GM12892 (cell line): ENCODE measurements around the gene CPA2.
"Not testable (repeated sequence)": the region's sequence is repeated elsewhere in the genome, so short reads cannot be mapped to it uniquely, and the experiment has no call there.

Source experiments
- POLR2A ChIP-seq: IDR thresholded peaks from 2 replicates; pipeline ENCODE4 v1.6.1; 2011; ENCODE audit warnings: low read depth, low read length, control low read depth
- POLR2AphosphoS5 ChIP-seq: IDR thresholded peaks from 2 replicates; pipeline ENCODE4 v1.6.1; 2011; ENCODE audit warnings: low read depth, low read length, control low read depth
- TAF1 ChIP-seq: IDR thresholded peaks from 2 replicates; pipeline ENCODE4 v1.6.1; 2011; ENCODE audit warnings: low read depth, mild to moderate bottlenecking, control low read depth, low read length, borderline replicate concordance

DNA sequence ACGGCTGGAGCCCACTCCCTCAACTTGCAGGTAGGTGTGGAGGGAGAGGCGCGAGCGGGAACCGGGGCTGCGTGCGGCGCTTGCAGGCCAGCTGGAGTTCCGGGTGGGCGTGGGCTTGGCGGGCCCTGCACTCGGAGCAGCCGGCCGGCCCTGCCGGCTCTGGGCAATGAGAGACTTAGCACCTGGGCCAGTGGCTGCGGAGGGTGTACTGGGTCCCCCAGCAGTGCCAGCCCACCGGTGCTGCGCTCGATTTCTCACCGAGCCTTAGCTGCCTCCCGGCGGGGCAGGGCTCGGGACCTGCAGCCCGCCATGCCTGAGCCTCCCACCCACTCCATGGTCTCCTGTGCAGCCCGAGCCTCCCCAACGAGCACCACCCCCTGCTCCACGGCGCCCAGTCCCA lies 36.7 kb upstream of the CPA2 start:
- TF ChIP-seq POLR2A, TAF1, POLR2AphosphoS5: not testable (repeated sequence)
